ENCODE measurements around the gene MORN3.
"Not testable (repeated sequence)": the region's sequence is repeated elsewhere in the genome, so short reads cannot be mapped to it uniquely, and the experiment has no call there.

The MORN3 gene

GRCh38 chr12:121637231-121637914, 32.1 kb downstream of the MORN3 start:
- H3K4me3 ChIP-seq (ENCODE audit: low read depth, low read length), result peak overlapping the region; percentile 23
- peak; percentile 84 for DNase-seq (ENCODE audit: low read depth)
- TF ChIP-seq MAX (IDR thresholded peaks at IDR 0.05; ENCODE audit: low read depth, low read length) (peak; percentile 52; the same call in 1 of the 2 replicates), POLR2A (IDR thresholded peaks at IDR 0.05; ENCODE audit: extremely low read depth, insufficient read length) (peak; percentile 16), CTCF (IDR thresholded peaks at IDR 0.05; ENCODE audit: low read depth, low read length) (no peak), MYC (IDR thresholded peaks at IDR 0.05; ENCODE audit: low read depth, low read length) (peak; percentile 62; the same call in 1 of the 2 replicates)

GRCh38 chr12:121634836-121635235, 34.6 kb downstream of the MORN3 start:
- no peak for DNase-seq (ENCODE audit: low read depth)
- TF ChIP-seq MYC (IDR thresholded peaks at IDR 0.05; ENCODE audit: low read depth, low read length), result no peak
- TF ChIP-seq POLR2A (IDR thresholded peaks at IDR 0.05; ENCODE audit: extremely low read depth, insufficient read length), result no peak
- no peak for TF ChIP-seq MAX (IDR thresholded peaks at IDR 0.05; ENCODE audit: low read depth, low read length)
- TF ChIP-seq CTCF (IDR thresholded peaks at IDR 0.05; ENCODE audit: low read depth, low read length), result no peak
- H3K4me3 ChIP-seq (ENCODE audit: low read depth, low read length), result no peak overlapping the region

GRCh38 chr12:121633833-121634196, 35.6 kb downstream of the MORN3 start:
- H3K4me3 ChIP-seq (ENCODE audit: low read depth, low read length); DNase-seq (ENCODE audit: low read depth): not testable (repeated sequence)

- no peak for DNase-seq (ENCODE audit: low read depth)
- TF ChIP-seq MYC (IDR thresholded peaks at IDR 0.05; ENCODE audit: low read depth, low read length) (no peak), CTCF (IDR thresholded peaks at IDR 0.05; ENCODE audit: low read depth, low read length) (no peak), MAX (IDR thresholded peaks at IDR 0.05; ENCODE audit: low read depth, low read length) (no peak), POLR2A (IDR thresholded peaks at IDR 0.05; ENCODE audit: extremely low read depth, insufficient read length) (no peak)
- peak overlapping the region; percentile 32 for H3K4me3 ChIP-seq (ENCODE audit: low read depth, low read length)
These were observed 37.1 kb downstream of the MORN3 start for GRCh38 chr12:121632069-121632970.

- DNase-seq (ENCODE audit: low read depth), result no peak
- H3K4me3 ChIP-seq (ENCODE audit: low read depth, low read length), result peak overlapping the region; percentile 32
- TF ChIP-seq POLR2A (IDR thresholded peaks at IDR 0.05; ENCODE audit: extremely low read depth, insufficient read length), result no peak
- TF ChIP-seq MAX (IDR thresholded peaks at IDR 0.05; ENCODE audit: low read depth, low read length), result no peak
- no peak for TF ChIP-seq CTCF (IDR thresholded peaks at IDR 0.05; ENCODE audit: low read depth, low read length)
- no peak for TF ChIP-seq MYC (IDR thresholded peaks at IDR 0.05; ENCODE audit: low read depth, low read length)
These were observed 38.6 kb downstream of the MORN3 start for GRCh38 chr12:121630791-121631355.

- peak overlapping the region; percentile 79 for H3K4me3 ChIP-seq (ENCODE audit: low read depth, low read length)
- no peak for TF ChIP-seq POLR2A (IDR thresholded peaks at IDR 0.05; ENCODE audit: extremely low read depth, insufficient read length)
- TF ChIP-seq MAX (IDR thresholded peaks at IDR 0.05; ENCODE audit: low read depth, low read length), result no peak
- no peak for TF ChIP-seq MYC (IDR thresholded peaks at IDR 0.05; ENCODE audit: low read depth, low read length)
- TF ChIP-seq CTCF (IDR thresholded peaks at IDR 0.05; ENCODE audit: low read depth, low read length), result no peak
- peak; percentile 70 for DNase-seq (ENCODE audit: low read depth)
These were observed 40.9 kb downstream of the MORN3 start for GRCh38 chr12:121628536-121628935.

Data from NB4 (cell line).